Endothelial cell of hepatic sinusoid (primary cell): ENCODE data around the gene VTCN1.
"Not testable (repeated sequence)": the region's sequence is repeated elsewhere in the genome, so short reads cannot be mapped to it uniquely, and the experiment has no call there.

Experiments used
- in situ Hi-C: cut with HindIII; loops from 2 replicates; pipeline ENCODE4 v1.10.0; 2017; ENCODE audit warnings: low sequenced_read_pairs

The VTCN1 gene

DNA sequence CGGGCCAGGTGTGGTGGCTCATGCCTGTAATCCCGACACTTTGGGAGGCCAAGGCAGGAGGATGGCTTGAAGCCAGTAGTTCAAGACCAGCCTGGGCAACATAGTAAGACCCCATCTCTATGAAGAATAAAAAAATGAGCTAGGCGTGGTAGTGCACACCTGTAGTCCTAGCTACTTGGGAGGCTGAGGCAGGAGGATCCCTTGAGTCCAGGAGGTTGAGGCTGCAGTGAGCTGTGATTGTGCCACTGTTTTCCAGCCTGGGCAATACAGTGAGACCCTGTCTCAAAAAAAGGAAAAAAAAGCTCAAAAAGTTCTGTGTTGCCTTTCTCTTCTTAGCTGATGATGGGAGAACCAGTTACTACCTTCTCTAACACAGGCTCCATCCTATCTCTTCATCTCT is 108.9 kb downstream of the VTCN1 start:
- in situ Hi-C loops, result not testable (repeated sequence)

- in situ Hi-C loops, result no loop called here
Measured at GRCh38 chr1:117101334-117101733, 109.4 kb downstream of the VTCN1 start.

DNA sequence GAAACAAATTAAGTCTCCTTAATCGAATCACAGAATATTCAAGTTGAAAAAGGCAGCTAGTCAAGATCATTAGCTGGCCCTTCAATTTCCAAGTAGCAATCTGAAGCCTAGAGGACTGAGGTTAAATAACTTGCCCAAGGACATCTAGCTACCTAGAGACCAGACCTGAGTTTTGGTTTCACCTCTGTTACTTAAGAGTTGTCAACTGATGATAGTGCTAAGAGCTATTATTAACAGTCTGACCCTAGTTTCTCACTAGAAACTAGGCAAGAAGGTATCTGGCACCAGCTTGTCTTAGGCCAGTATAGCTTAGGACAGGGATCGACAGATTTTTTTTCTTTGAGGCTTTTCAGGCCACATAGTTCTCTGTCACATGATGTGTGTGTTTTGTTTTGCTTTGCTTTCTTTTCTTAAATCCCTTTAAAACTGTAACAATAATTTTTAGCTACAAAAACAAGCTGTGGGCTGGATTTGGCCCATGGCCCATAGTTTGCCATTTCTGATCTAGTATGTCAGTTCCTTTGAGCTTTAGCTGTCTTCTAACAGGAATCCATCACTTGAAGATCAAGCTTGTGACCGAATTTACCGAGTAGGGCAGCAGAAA is 112.3 kb downstream of the VTCN1 start:
- in situ Hi-C loops, result loop anchor here (10.0 kb wide), 1 partner anchor 196 kb away; no protein-coding TSS in a partner anchor

GRCh38 chr1:117097443-117097842 is 113.3 kb downstream of the VTCN1 start:
- in situ Hi-C loops, result loop anchor here (10.0 kb wide), 1 partner anchor 197 kb away; no protein-coding TSS in a partner anchor

- in situ Hi-C loops, result loop anchor here (10.0 kb wide), 1 partner anchor 198 kb away; no protein-coding TSS in a partner anchor
Measured at GRCh38 chr1:117096951-117097408, 113.7 kb downstream of the VTCN1 start.

DNA sequence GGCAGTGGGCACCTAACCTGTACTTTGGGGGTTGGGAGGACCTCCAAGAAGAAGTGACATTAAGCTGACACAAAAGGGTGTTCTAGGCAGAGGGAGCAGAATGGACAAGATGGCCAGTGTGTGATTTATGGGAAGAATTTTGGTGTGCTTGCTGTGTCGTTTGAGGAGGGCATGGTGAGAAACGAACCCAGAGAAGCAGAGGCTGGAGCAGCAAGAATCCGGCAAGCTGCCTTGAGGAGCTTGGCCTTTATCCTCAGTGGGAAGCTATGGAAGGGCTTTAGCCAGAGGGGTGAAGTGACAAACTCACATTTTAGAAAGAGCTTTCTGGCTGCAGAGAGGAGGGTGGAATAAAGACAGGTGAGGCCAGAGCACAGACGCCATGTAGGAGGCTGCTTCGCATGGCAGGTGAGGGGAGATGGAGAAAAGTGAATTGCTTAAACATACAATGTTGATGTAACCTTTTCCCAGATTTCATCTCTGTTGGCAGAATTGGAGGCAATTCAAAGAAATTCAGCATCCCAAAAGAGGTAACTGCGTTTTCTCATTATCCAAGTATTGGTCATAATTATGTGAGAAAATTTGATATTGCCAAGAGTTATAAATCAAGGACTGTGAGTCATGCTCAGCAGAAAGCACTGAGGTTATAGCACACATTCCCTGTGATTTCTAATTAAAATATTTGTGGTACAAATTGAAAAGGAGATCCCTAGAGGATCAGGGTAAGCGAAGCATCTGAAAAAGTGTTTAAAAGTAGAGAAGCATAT is 115.7 kb downstream of the VTCN1 start:
- in situ Hi-C loops, result loop anchor here (10.0 kb wide), 1 partner anchor 200 kb away; no protein-coding TSS in a partner anchor

DNA sequence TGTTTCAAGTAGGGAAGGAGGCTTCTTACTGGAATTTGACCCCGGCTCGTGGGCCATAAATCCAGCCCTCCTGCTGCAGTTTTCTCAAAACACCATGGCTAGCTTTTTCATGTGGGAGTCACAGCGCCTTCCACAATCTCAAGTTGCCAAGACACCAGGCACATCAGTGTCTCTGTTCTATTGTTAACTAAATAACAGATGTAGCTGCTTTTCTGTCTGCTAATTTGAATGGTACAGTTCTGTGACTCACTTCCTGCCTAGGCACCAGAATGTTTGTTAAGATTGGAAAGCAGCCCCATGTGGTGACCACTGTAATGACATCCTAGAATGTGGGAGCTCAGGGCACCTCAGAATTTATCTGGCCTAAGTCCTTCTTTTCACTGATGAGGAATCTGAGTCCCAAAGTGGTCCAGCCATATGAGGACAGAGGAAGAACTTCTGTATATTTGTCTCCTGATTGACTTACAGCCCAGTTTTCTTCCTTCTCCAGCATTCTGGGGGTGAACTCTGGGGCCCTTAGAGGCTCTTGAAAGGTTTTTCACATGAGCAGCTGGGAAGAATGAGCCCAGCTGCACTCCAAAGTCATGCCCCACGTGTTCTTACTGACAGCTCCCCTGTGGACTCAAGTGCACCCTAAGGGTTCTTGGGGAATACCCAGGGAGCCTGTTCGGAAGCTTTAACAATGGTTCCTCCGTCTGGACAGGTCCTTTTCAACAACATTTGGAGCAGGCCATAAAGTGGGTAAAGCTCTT is 116.7 kb downstream of the VTCN1 start:
- in situ Hi-C loops, result loop anchor here (10.0 kb wide), 1 partner anchor 201 kb away; no protein-coding TSS in a partner anchor
